ENCODE measurements around the gene PRKCE.

The PRKCE gene

GRCh38 chr2:46163098-46163430, 511.6 kb downstream of the PRKCE start:
- no peak for TF ChIP-seq CTCF (IDR thresholded peaks at IDR 0.05; ENCODE audit: extremely low read depth, missing control alignments)
- no peak for DNase-seq (ENCODE audit: low spot score)

GRCh38 chr2:46163804-46164528, 512.5 kb downstream of the PRKCE start:
- no peak for DNase-seq (ENCODE audit: low spot score)

GRCh38 chr2:46164529-46165301, 513.2 kb downstream of the PRKCE start:
- DNase-seq (ENCODE audit: low spot score), result no peak
- no peak for TF ChIP-seq CTCF (IDR thresholded peaks at IDR 0.05; ENCODE audit: extremely low read depth, missing control alignments)

More at GRCh38 chr2:46163804-46164528, 512.5 kb downstream of the PRKCE start:
- TF ChIP-seq CTCF (IDR thresholded peaks at IDR 0.05; ENCODE audit: extremely low read depth, missing control alignments), result no peak

- no peak for TF ChIP-seq CTCF (IDR thresholded peaks at IDR 0.05; ENCODE audit: extremely low read depth, missing control alignments)
- no peak for DNase-seq (ENCODE audit: low spot score)
Observed at GRCh38 chr2:46165916-46166315, 514.4 kb downstream of the PRKCE start.

GRCh38 chr2:46167406-46167805, 515.9 kb downstream of the PRKCE start:
- DNase-seq (ENCODE audit: low spot score), result no peak
- TF ChIP-seq CTCF (IDR thresholded peaks at IDR 0.05; ENCODE audit: extremely low read depth, missing control alignments), result no peak

- DNase-seq (ENCODE audit: low spot score), result no peak
Observed at GRCh38 chr2:46167924-46168323, 516.4 kb downstream of the PRKCE start.

More at GRCh38 chr2:46167924-46168323, 516.4 kb downstream of the PRKCE start:
- TF ChIP-seq CTCF (IDR thresholded peaks at IDR 0.05; ENCODE audit: extremely low read depth, missing control alignments), result no peak

Measured in GM20000 (cell line).